Endothelial cell of umbilical vein (primary cell): ENCODE results near the gene ZBTB33. TPM values are rescaled to one million over a fixed set of nuclear protein-coding genes. Genes with fewer than 3 reads are reported as not detected.

Experiments used
- BruUV-seq: library from RNA; stranded (reverse); fragments of 400-500 nt; replicated peaks from 2 replicates; lab custom pipeline; 2021; lab: Mats Ljungman, UMichigan
- CTCF ChIA-PET: fragments of 300-600, 350-600 bp; sonication (Branson Sonifier 250); formaldehyde crosslinking; loops from one replicate; lab custom pipeline; 2021; ENCODE audit warnings: antibody characterized with exemption, inconsistent platforms; lab: Charles Lee
- POLR2A ChIA-PET: fragments of 300-600, 350-600 bp; sonication (Branson Sonifier 250); formaldehyde crosslinking; loops from one replicate; lab custom pipeline; 2021; ENCODE audit warnings: antibody characterized with exemption, inconsistent platforms; lab: Charles Lee
- DNase-seq: peaks from one replicate; pipeline ENCODE4 v3.0.0-alpha.2; 2011; ENCODE audit warnings: low read depth, low spot score
- FAIRE-seq: peaks from 2 replicates; lab custom pipeline; 2011; peaks lifted over from hg19 to GRCh38; lab: Jason Lieb, UNC
- H2AFZ ChIP-seq: 2 replicates; pipeline ENCODE4 v1.6.0; 2012; ENCODE audit warnings: low read depth, low read length, control low read depth, inconsistent platforms
- H3K27ac ChIP-seq: 2 replicates; pipeline ENCODE4 v1.5.1; 2011; ENCODE audit warnings: low read depth, mild to moderate bottlenecking, control low read depth, low read length, moderate library complexity; ENCODE audit not compliant: insufficient read depth
- H3K27me3 ChIP-seq, 2 experiments: 2 replicates each; pipeline versions ENCODE4 v1.6.0 to v1.6.1; 2011; ENCODE audit warnings: low read length in 2 of 2, mixed read lengths in 1 of 2; ENCODE audit not compliant: control insufficient read depth in 2 of 2, insufficient read depth in 2 of 2
- H3K36me3 ChIP-seq, 2 experiments: 2 replicates in 1 of 2; 3 replicates in 1 of 2; pipeline ENCODE4 v1.5.1; 2011; ENCODE audit warnings: low read length in 2 of 2, mild to moderate bottlenecking in 1 of 2, moderate library complexity in 1 of 2; ENCODE audit not compliant: control insufficient read depth in 2 of 2, insufficient read depth in 2 of 2; ENCODE audit errors: extremely low read depth in 1 of 2
- H3K4me1 ChIP-seq: 3 replicates; pipeline ENCODE4 v1.5.1; 2011; ENCODE audit warnings: mild to moderate bottlenecking, low read length; ENCODE audit not compliant: control insufficient read depth, insufficient read depth; ENCODE audit errors: extremely low read depth
- H3K4me2 ChIP-seq: 2 replicates; pipeline ENCODE4 v1.6.1; 2011; ENCODE audit warnings: low read length, control low read depth, mixed read lengths; ENCODE audit not compliant: insufficient read depth
- H3K4me3 ChIP-seq, 3 experiments: fragments of 200-600 bp in 1 of 3; sonication (generic), shearing (Covaris generic) in 1 of 3; replicated peaks in 1 of 3; 2 replicates each; pipeline ENCODE4 v1.5.1; 2011 to 2016; ENCODE audit warnings: control low read depth in 3 of 3, low read length in 3 of 3, mild to moderate bottlenecking in 2 of 3, inconsistent platforms in 1 of 3, low read depth in 1 of 3, moderate library complexity in 1 of 3; ENCODE audit not compliant: insufficient read depth in 1 of 3
- H3K79me2 ChIP-seq: 2 replicates; pipeline ENCODE4 v1.6.0; 2012; ENCODE audit warnings: low read length, inconsistent platforms; ENCODE audit not compliant: control insufficient read depth, insufficient read depth
- H3K9ac ChIP-seq: replicated peaks from 2 replicates; pipeline ENCODE3; 2011; ENCODE audit warnings: low read length, control low read depth; ENCODE audit not compliant: insufficient read depth; ENCODE audit errors: extremely low read depth
- H3K9me1 ChIP-seq: replicated peaks from 3 replicates; pipeline ENCODE4 v1.6.0; 2011; ENCODE audit warnings: mild to moderate bottlenecking, low read length; ENCODE audit not compliant: control insufficient read depth, insufficient read depth; ENCODE audit errors: extremely low read depth
- H3K9me3 ChIP-seq: replicated peaks from 2 replicates; pipeline ENCODE4 v1.5.1; 2012; ENCODE audit warnings: low read length, inconsistent platforms; ENCODE audit not compliant: control insufficient read depth, insufficient read depth
- H4K20me1 ChIP-seq: replicated peaks from 2 replicates; pipeline ENCODE3; 2011; ENCODE audit warnings: mild to moderate bottlenecking, low read length; ENCODE audit not compliant: control insufficient read depth, insufficient read depth; ENCODE audit errors: extremely low read depth
- CTCF ChIP-seq, 2 donors: IDR thresholded peaks; 1 replicate in 1 of 2; 2 replicates in 1 of 2; pipeline ENCODE4 v1.5.1; 2011; ENCODE audit warnings: low read length in 2 of 2, mild to moderate bottlenecking in 2 of 2, moderate library complexity in 2 of 2, control low read depth in 1 of 2, inconsistent platforms in 1 of 2, low read depth in 1 of 2; ENCODE audit not compliant: insufficient read depth in 1 of 2; ENCODE audit errors: extremely low read depth in 1 of 2
- EZH2 ChIP-seq: IDR thresholded peaks from 2 replicates; pipeline ENCODE4 v1.6.1; 2012; ENCODE audit warnings: borderline replicate concordance, low read depth, mild to moderate bottlenecking, moderate library complexity, low read length, inconsistent platforms; ENCODE audit not compliant: severe bottlenecking
- FOS ChIP-seq: IDR thresholded peaks from 2 replicates; pipeline ENCODE4 v1.6.1; 2011; ENCODE audit warnings: mild to moderate bottlenecking, low read length, moderate library complexity, borderline replicate concordance; ENCODE audit not compliant: insufficient read depth
- GATA2 ChIP-seq: IDR thresholded peaks from 2 replicates; pipeline ENCODE4 v1.7.0; 2011; ENCODE audit warnings: low read depth, mild to moderate bottlenecking, moderate library complexity, mixed read lengths, low read length; ENCODE audit not compliant: insufficient read length, insufficient read depth
- JUN ChIP-seq: IDR thresholded peaks from 2 replicates; pipeline ENCODE4 v1.6.1; 2011; ENCODE audit warnings: borderline replicate concordance, low read depth; ENCODE audit not compliant: insufficient read length, insufficient read depth
- MAX ChIP-seq: IDR thresholded peaks from 2 replicates; pipeline ENCODE4 v1.6.1; 2011; ENCODE audit not compliant: insufficient read depth, insufficient read length
- MYC ChIP-seq: IDR thresholded peaks from one replicate; pipeline ENCODE4 v1.6.1; 2011; ENCODE audit warnings: mild to moderate bottlenecking, low read depth, low read length
- POLR2A ChIP-seq: IDR thresholded peaks from 2 replicates; pipeline ENCODE4 v1.6.1; 2012; ENCODE audit warnings: low read depth, mild to moderate bottlenecking, control low read depth, low read length
- POLR2AphosphoS5 ChIP-seq: IDR thresholded peaks from 2 replicates; pipeline ENCODE4 v1.6.1; 2012; ENCODE audit warnings: low read depth, mild to moderate bottlenecking, control low read depth, low read length, moderate library complexity; ENCODE audit not compliant: insufficient read depth
- dilution Hi-C: fragments of 300-500 bp; cut with MboI; formaldehyde crosslinking; loops from one replicate; pipeline ENCODE4 v1.15.0; 2019; ENCODE audit warnings: low sequenced_read_pairs; ENCODE audit not compliant: extremely low pct_ligation_motif_present
- intact Hi-C: fragments of 100-400 bp; cut with micrococcal nuclease; formaldehyde crosslinking; loops from one replicate; pipeline ENCODE4 v1.10.0; 2022
- polyA plus RNA-seq, 4 experiments: library from polyadenylated mRNA; depleted of rRNA in 3 of 4; stranded (reverse) in 3 of 4; unstranded in 1 of 4; fragments of >200 nt; gene quantifications; 2 replicates each; pipeline versions ENCODE4 v1.2.1 to v1.2.3, GENCODE V29; 2011 to 2012; ENCODE audit warnings: missing spikeins in 1 of 4
- total RNA-seq: library from RNA; stranded (reverse); gene quantifications from 2 replicates; pipeline ENCODE4 v1.2.3, GENCODE V29; 2021

The ZBTB33 gene
- total and polyA plus RNA-seq, 2 donors (not counting 3 experiments of a cell fraction or from before 2014, with no cell fraction given), result 3.7 to 16.3 TPM

- Histone ChIP-seq H3K9me1 (no peaks in the 10 kb centered on the region), H3K9me3 (no peaks in the 10 kb centered on the region), H3K27me3 (no peaks in the 10 kb centered on the region), H2AFZ (no peak overlapping the region), H3K36me3 (no peaks in the 10 kb centered on the region), H3K79me2 (no peaks in the 10 kb centered on the region), H3K4me2 (no peak overlapping the region), H3K9ac (no peak overlapping the region), H3K4me3 (no peak overlapping the region), H4K20me1 (no peaks in the 10 kb centered on the region), H3K4me1 (no peaks in the 10 kb centered on the region), H3K27ac (no peak overlapping the region)
- POLR2A ChIA-PET, result no interaction called here
- no peak for FAIRE-seq
- CTCF ChIA-PET, result no interaction called here
- TF ChIP-seq CTCF (IDR thresholded peaks at IDR 0.05; ENCODE audit: extremely low read depth in 1 of 2, insufficient read depth in 1 of 2, low read depth in 1 of 2, low read length in 2 of 2) (no peak), MYC (no peak), FOS (no peak), POLR2A (no peak), GATA2 (no peak), POLR2AphosphoS5 (no peak), MAX (no peak), EZH2 (no peak), JUN (no peak)
- no peak for DNase-seq
- intact Hi-C loops (no loop called here), dilution Hi-C loops (no loop called here)
- BruUV-seq, result no TSS peak
These were observed 24.3 kb downstream of the ZBTB33 start for GRCh38 chrX:120274958-120275357.
